Measurements from ENCODE around the gene CORT. TPM values are rescaled to one million over a fixed set of nuclear protein-coding genes. Genes with fewer than 3 reads are reported as not detected.

The CORT gene
- total and polyA plus RNA-seq, 2 donors from 2014 or later, result 0.22 to 0.62 TPM

- FAIRE-seq, result no peak
Observed at GRCh38 chr1:10440794-10441193, 9.0 kb upstream of the CORT start.

GRCh38 chr1:10444248-10444647, 5.6 kb upstream of the CORT start:
- DNase-seq (no peak), FAIRE-seq (no peak)
- Histone ChIP-seq H3K36me3 (ENCODE audit: control insufficient read depth in 2 of 3, insufficient read depth in 3 of 3, low read length in 3 of 3) (peaks cover 0 to 14% (median 0%) of the 10 kb centered on the region in 3 donors), H3K9me3 (ENCODE audit: control insufficient read depth in 2 of 3, insufficient read depth in 1 of 3, low read length in 3 of 3) (no peaks in the 10 kb centered on the region), H3K9ac (ENCODE audit: low read length in 3 of 3) (no peak overlapping the region), H3K27me3 (ENCODE audit: control insufficient read depth, insufficient read depth, low read length) (no peaks in the 10 kb centered on the region), H3K4me3 (ENCODE audit: low read length in 3 of 3) (no peak overlapping the region), H3K4me1 (ENCODE audit: control insufficient read depth in 2 of 3, insufficient read depth in 2 of 3, low read depth in 1 of 3, low read length in 3 of 3) (no peaks in the 10 kb centered on the region), H3K27ac (ENCODE audit: low read depth in 2 of 2, low read length in 2 of 2) (no peak overlapping the region)
- intact Hi-C loops (cut with DNase I), result no loop called here
- TF ChIP-seq CTCF (IDR thresholded peaks at IDR 0.05; ENCODE audit: borderline replicate concordance, extremely low read depth, insufficient read depth), result no peak

More at GRCh38 chr1:10440794-10441193, 9.0 kb upstream of the CORT start:
- H3K36me3 ChIP-seq (ENCODE audit: control insufficient read depth in 2 of 3, insufficient read depth in 3 of 3, low read length in 3 of 3), result peaks cover 0 to 14% (median 0%) of the 10 kb centered on the region in 3 donors
- H3K9ac ChIP-seq (ENCODE audit: low read length in 3 of 3), result no peak overlapping the region
- no peak for TF ChIP-seq CTCF (IDR thresholded peaks at IDR 0.05; ENCODE audit: borderline replicate concordance, extremely low read depth, insufficient read depth)
- H3K27ac ChIP-seq (ENCODE audit: low read depth in 2 of 2, low read length in 2 of 2), result no peak overlapping the region
- H3K9me3 ChIP-seq (ENCODE audit: control insufficient read depth in 2 of 3, insufficient read depth in 1 of 3, low read length in 3 of 3), result no peaks in the 10 kb centered on the region
- no peaks in the 10 kb centered on the region for H3K27me3 ChIP-seq (ENCODE audit: control insufficient read depth, insufficient read depth, low read length)
- no peak overlapping the region for H3K4me3 ChIP-seq (ENCODE audit: low read length in 3 of 3)
- no peaks in the 10 kb centered on the region for H3K4me1 ChIP-seq (ENCODE audit: control insufficient read depth in 2 of 3, insufficient read depth in 2 of 3, low read depth in 1 of 3, low read length in 3 of 3)
- no peak for DNase-seq
- intact Hi-C loops (cut with DNase I), result no loop called here

- FAIRE-seq, result no peak
- no peak overlapping the region for H3K27ac ChIP-seq (ENCODE audit: low read depth in 2 of 2, low read length in 2 of 2)
- peaks cover 0 to 14% (median 0%) of the 10 kb centered on the region in 3 donors for H3K36me3 ChIP-seq (ENCODE audit: control insufficient read depth in 2 of 3, insufficient read depth in 3 of 3, low read length in 3 of 3)
- no peaks in the 10 kb centered on the region for H3K4me1 ChIP-seq (ENCODE audit: control insufficient read depth in 2 of 3, insufficient read depth in 2 of 3, low read depth in 1 of 3, low read length in 3 of 3)
- no peaks in the 10 kb centered on the region for H3K27me3 ChIP-seq (ENCODE audit: control insufficient read depth, insufficient read depth, low read length)
- no peak for TF ChIP-seq CTCF (IDR thresholded peaks at IDR 0.05; ENCODE audit: borderline replicate concordance, extremely low read depth, insufficient read depth)
- intact Hi-C loops (cut with DNase I), result no loop called here
- H3K4me3 ChIP-seq (ENCODE audit: low read length in 3 of 3), result no peak overlapping the region
- DNase-seq, result no peak
- H3K9ac ChIP-seq (ENCODE audit: low read length in 3 of 3), result no peak overlapping the region
- H3K9me3 ChIP-seq (ENCODE audit: control insufficient read depth in 2 of 3, insufficient read depth in 1 of 3, low read length in 3 of 3), result no peaks in the 10 kb centered on the region
Observed at GRCh38 chr1:10444795-10445397, 4.9 kb upstream of the CORT start.
